Pancreas (tissue), 10 donors: ENCODE measurements around the gene DRD2. TPM values are rescaled to one million over a fixed set of nuclear protein-coding genes. Genes with fewer than 3 reads are reported as not detected.

ENCODE experiments used
- ATAC-seq, 4 donors: fragments of 200-7000 bp; cut with Tn5 transposase; one replicate each; pipeline versions ENCODE4 v1.8.0 to v1.9.1; 2020; ENCODE audit warnings: mild to moderate bottlenecking in 4 of 4, moderate library complexity in 4 of 4
- DNase-seq, 6 donors: peaks; one replicate each; pipeline ENCODE4 v3.0.0-alpha.2; 2020
- FAIRE-seq: peaks from 2 replicates; lab custom pipeline; 2012; peaks lifted over from hg19 to GRCh38; lab: Jason Lieb, UNC
- H3K27ac ChIP-seq, 4 donors: fragments of 200-600 bp; sonication (generic); 1 replicate in 3 of 4; 2 replicates in 1 of 4; pipeline versions ENCODE4 v1.5.0 to v1.8.0; 2020
- H3K27me3 ChIP-seq, 4 donors: fragments of 200-600 bp; one replicate each; pipeline ENCODE4 v1.8.0; 2021
- H3K36me3 ChIP-seq, 3 donors: fragments of 200-600 bp; sonication (generic) in 1 of 3; one replicate each; pipeline versions ENCODE4 v1.5.0 to v1.8.0; 2020 to 2021
- H3K4me1 ChIP-seq, 3 donors: fragments of 200-600 bp; one replicate each; pipeline ENCODE4 v1.8.0; 2021
- H3K4me3 ChIP-seq, 4 donors: fragments of 200-600 bp; sonication (generic) in 2 of 4; one replicate each; pipeline versions ENCODE4 v1.5.0 to v1.8.0; 2020 to 2021
- H3K9me3 ChIP-seq, 4 donors: fragments of 200-600 bp; one replicate each; pipeline ENCODE4 v1.8.0; 2021
- CTCF ChIP-seq, 4 donors: fragments of 200-600 bp; sonication (generic) in 3 of 4; IDR thresholded peaks; one replicate each; pipeline versions ENCODE4 v1.5.0 to v1.8.0; 2021; ENCODE audit warnings: antibody characterized with exemption in 4 of 4
- WGBS, 2 donors: extraction: QIAGEN DNeasy Blood & Tissue Kit; methylation state at CpG; one replicate each; pipeline ENCODE4 v1.1.7; 2013; 5-methylcytosine and 5-hydroxymethylcytosine counted together
- intact Hi-C, 3 donors: fragments of 100-400 bp; cut with DNase I; formaldehyde crosslinking; loops; one replicate each; pipeline versions ENCODE4 v1.11.1 to v1.14.2; 2022
- polyA plus RNA-seq, 2 donors: library from polyadenylated mRNA; stranded (reverse); fragments of 200-250 nt; gene quantifications; one replicate each; pipeline ENCODE4 v1.2.3, GENCODE V29; 2013
- total RNA-seq, 6 donors: library from RNA; stranded (reverse); fragmentation: NEBNext Ultra II Directional in 4 of 6; extraction: Animal tissue kit (Norgen Biotek cat#: 25700) in 4 of 6; gene quantifications; one replicate each; pipeline versions ENCODE4 v1.2.1 to v1.2.4, GENCODE V29; 2021 to 2023
- donor health status: healthy with polysubstance abuse.
- donor health status: DM: no; HTN: no; CAD: no; lungs with moderate emphysema.
- donor health status: DM: no; HTN: no; CAD: no.
- donor health status: control.
- donor health status: control.
- donor health status: Bipolar disorder and iron deficiency.
- donor health status: DM: yes; HTN: yes; CAD: no.
- donor health status: DM: no; HTN: no; CAD: no.
- donor health status: DM: no; HTN: no; CAD: no.
- donor health status: DM: yes; HTN: yes; CAD: no.

Gene DRD2
- total and polyA plus RNA-seq, 8 donors, result 0.19 to 0.63 (median 0.34) TPM; not detected in 5

DNA sequence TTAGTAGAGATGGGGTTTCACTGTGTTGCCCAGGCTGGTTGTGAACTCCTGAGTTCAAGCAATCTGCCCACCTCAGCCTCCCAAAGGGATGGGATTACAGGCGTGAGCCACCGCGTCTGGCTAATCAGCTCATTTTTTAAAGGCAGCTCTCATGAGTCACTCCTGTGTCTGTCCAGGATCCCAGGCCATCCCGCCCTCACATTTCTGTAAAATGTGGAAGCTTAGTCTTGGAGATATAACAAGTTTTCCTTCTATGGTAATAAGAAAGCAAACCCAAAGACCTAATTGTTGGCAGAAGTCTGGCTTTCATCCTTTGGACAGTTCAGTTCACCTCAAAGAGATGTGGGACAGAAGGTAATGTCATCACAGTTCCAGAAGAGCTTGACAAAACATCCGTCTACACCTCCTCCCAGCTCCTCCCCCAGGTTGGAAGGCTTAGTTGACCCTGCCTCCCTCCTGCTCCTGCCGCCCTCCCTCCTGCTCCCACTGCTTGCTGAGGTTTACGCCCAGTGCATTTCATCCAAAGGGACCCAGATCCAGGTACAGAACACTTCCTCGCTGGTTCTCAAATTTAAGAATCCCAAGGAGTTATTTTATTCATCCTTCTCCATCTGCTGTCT lies 6.4 kb downstream of the DRD2 start:
- Histone ChIP-seq H3K9me3 (no peaks in the 10 kb centered on the region), H3K4me3 (no peak overlapping the region), H3K4me1 (no peaks in the 10 kb centered on the region), H3K36me3 (no peaks in the 10 kb centered on the region), H3K27ac (no peak overlapping the region), H3K27me3 (peaks cover 0 to 20% (median 4%) of the 10 kb centered on the region in 4 donors)
- FAIRE-seq (no peak), ATAC-seq (no peak), DNase-seq (no peak)
- no peak for TF ChIP-seq CTCF (IDR thresholded peaks at IDR 0.05)
- intact Hi-C loops, result no loop called here
- 64 to 71% methylated on average over 8 of the region's 8 CpGs for WGBS, 2 donors

DNA sequence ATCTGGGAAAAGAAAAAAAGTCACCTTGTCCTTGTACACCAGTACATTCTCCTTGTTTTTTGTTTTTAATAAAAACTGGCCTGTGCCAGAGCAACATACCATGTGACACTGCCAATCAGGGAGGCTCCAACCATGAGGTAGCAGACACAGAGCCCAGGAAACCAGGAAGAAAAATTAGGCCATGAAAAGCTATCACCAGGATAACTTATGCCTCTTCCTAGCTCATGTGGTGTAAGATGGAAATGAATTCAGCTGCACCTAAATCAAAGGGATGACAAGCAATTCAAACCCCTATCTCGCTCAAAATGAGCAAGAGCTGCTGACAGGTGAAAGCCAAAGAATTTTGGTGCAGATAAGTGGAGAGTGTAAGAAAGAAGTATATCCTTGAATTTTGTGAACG lies 7.7 kb downstream of the DRD2 start:
- 43 to 51% methylated on average over 2 of the region's 2 CpGs for WGBS, 2 donors
- Histone ChIP-seq H3K4me1 (no peaks in the 10 kb centered on the region), H3K27ac (no peak overlapping the region), H3K27me3 (peaks cover 0 to 9% (median 2%) of the 10 kb centered on the region in 4 donors), H3K9me3 (no peaks in the 10 kb centered on the region), H3K4me3 (no peak overlapping the region), H3K36me3 (no peaks in the 10 kb centered on the region)
- ATAC-seq (no peak), FAIRE-seq (no peak), DNase-seq (no peak)
- no peak for TF ChIP-seq CTCF (IDR thresholded peaks at IDR 0.05)
- intact Hi-C loops, result no loop called here

- FAIRE-seq (no peak), ATAC-seq (no peak), DNase-seq (no peak)
- no peaks in the 10 kb centered on the region for H3K36me3 ChIP-seq
- WGBS, 2 donors, result 63 to 65% methylated on average over 3 of the region's 3 CpGs
- no peak overlapping the region for H3K4me3 ChIP-seq
- intact Hi-C loops, result no loop called here
- H3K27ac ChIP-seq, result no peak overlapping the region
- no peak for TF ChIP-seq CTCF (IDR thresholded peaks at IDR 0.05)
- H3K4me1 ChIP-seq, result no peaks in the 10 kb centered on the region
- H3K9me3 ChIP-seq, result no peaks in the 10 kb centered on the region
- no peaks in the 10 kb centered on the region for H3K27me3 ChIP-seq
These were observed 9.4 kb downstream of the DRD2 start for GRCh38 chr11:113465786-113466185.

DNA sequence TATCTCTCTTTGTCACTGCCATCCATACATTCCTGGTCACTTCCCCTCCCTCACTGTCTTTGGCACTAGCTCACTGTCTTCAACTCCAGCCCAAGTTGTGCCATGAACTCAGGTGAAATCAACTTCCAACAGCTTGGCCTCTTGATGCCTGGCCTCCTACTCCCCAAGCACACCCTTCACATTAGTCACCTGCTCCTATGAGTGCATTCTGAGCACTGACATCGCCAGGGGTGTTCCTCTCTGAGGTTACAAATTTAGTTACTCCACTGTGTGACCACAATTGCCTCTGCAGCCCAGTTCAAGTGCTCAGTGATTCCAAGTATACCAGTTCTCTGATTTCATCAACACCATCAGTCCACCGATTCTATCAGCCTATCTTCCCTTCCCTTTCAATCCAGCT lies 10.8 kb downstream of the DRD2 start:
- Histone ChIP-seq H3K4me1 (no peaks in the 10 kb centered on the region), H3K4me3 (no peak overlapping the region), H3K27ac (no peak overlapping the region), H3K9me3 (no peaks in the 10 kb centered on the region), H3K36me3 (no peaks in the 10 kb centered on the region), H3K27me3 (no peaks in the 10 kb centered on the region)
- ATAC-seq (no peak), DNase-seq (no peak), FAIRE-seq (no peak)
- TF ChIP-seq CTCF (IDR thresholded peaks at IDR 0.05), result no peak
- intact Hi-C loops, result no loop called here
- 65 to 69% methylated on average over 2 of the region's 2 CpGs for WGBS, 2 donors

DNA sequence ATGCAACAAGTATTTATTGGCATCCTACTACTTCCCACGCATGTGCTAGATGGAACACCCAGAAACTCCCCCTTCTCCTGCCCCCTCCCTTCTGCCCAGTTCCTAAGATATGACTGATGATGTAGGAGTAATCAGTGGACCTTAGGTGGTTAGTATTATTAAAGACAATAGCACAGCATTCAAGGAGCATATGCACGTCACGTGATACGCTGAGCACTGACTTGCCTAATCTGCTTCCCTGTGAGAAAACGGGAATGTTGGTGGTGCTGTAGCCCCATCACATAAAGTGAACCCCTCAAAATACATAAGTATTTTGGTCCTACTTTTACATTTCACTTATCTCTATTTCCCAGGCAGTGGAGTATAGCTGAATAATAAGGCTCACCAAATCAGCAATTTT lies 12.4 kb downstream of the DRD2 start:
- ATAC-seq (no peak), FAIRE-seq (no peak)
- 72 to 79% methylated on average over 5 of the region's 5 CpGs for WGBS, 2 donors

More for the DNA sequence above, 12.4 kb downstream of the DRD2 start:
- no peak overlapping the region for H3K4me3 ChIP-seq
- H3K36me3 ChIP-seq, result no peaks in the 10 kb centered on the region
- no peaks in the 10 kb centered on the region for H3K4me1 ChIP-seq
- H3K27me3 ChIP-seq, result no peaks in the 10 kb centered on the region
- DNase-seq, result no peak
- H3K9me3 ChIP-seq, result no peaks in the 10 kb centered on the region
- intact Hi-C loops, result no loop called here
- H3K27ac ChIP-seq, result no peak overlapping the region
- no peak for TF ChIP-seq CTCF (IDR thresholded peaks at IDR 0.05)
